ES-I3 (cell line): ENCODE results near the gene RRBP1.

ENCODE experiments used
- H3K36me3 ChIP-seq: 2 replicates; pipeline ENCODE4 v1.6.1; 2013; ENCODE audit warnings: mild to moderate bottlenecking, low read length, control low read depth, moderate library complexity; ENCODE audit not compliant: insufficient read depth
- H3K4me1 ChIP-seq: 2 replicates; pipeline ENCODE4 v1.6.1; 2013; ENCODE audit warnings: mild to moderate bottlenecking, control low read depth, low read length; ENCODE audit not compliant: insufficient read depth
- H3K9ac ChIP-seq: 2 replicates; pipeline ENCODE4 v1.6.1; 2013; ENCODE audit warnings: low read depth, mild to moderate bottlenecking, low read length, moderate library complexity
- H3K9me3 ChIP-seq: 2 replicates; pipeline ENCODE4 v1.6.1; 2013; ENCODE audit warnings: mild to moderate bottlenecking, low read length, moderate library complexity; ENCODE audit not compliant: control insufficient read depth, insufficient read depth

RRBP1 gene

GRCh38 chr20:17647391-17648314, 34.4 kb downstream of the RRBP1 start:
- H3K4me1 ChIP-seq = no peaks in the 10 kb centered on the region; the same call in none of the 2 replicates
- no peaks in the 10 kb centered on the region for H3K9me3 ChIP-seq
- H3K36me3 ChIP-seq = no peaks in the 10 kb centered on the region
- no peak overlapping the region for H3K9ac ChIP-seq

GRCh38 chr20:17646961-17647301, 35.1 kb downstream of the RRBP1 start:
- no peaks in the 10 kb centered on the region; the same call in 1 of the 2 replicates for H3K4me1 ChIP-seq
- H3K9ac ChIP-seq = no peak overlapping the region

GRCh38 chr20:17646209-17646960, 35.7 kb downstream of the RRBP1 start:
- Histone ChIP-seq H3K36me3 (no peaks in the 10 kb centered on the region), H3K4me1 (no peaks in the 10 kb centered on the region; the same call in 1 of the 2 replicates)

More at GRCh38 chr20:17646961-17647301, 35.1 kb downstream of the RRBP1 start:
- Histone ChIP-seq H3K9me3 (no peaks in the 10 kb centered on the region), H3K36me3 (no peaks in the 10 kb centered on the region)

GRCh38 chr20:17645546-17646208, 36.4 kb downstream of the RRBP1 start:
- peaks cover 2% of the 10 kb centered on the region; the same call in 1 of the 2 replicates for H3K36me3 ChIP-seq
- no peaks in the 10 kb centered on the region for H3K9me3 ChIP-seq
- H3K4me1 ChIP-seq = no peaks in the 10 kb centered on the region; the same call in 1 of the 2 replicates
- H3K9ac ChIP-seq = no peak overlapping the region

More at GRCh38 chr20:17646209-17646960, 35.7 kb downstream of the RRBP1 start:
- Histone ChIP-seq H3K9ac (no peak overlapping the region), H3K9me3 (no peaks in the 10 kb centered on the region)

GRCh38 chr20:17645010-17645409, 37.0 kb downstream of the RRBP1 start:
- H3K9ac ChIP-seq = no peak overlapping the region
- no peaks in the 10 kb centered on the region; the same call in 1 of the 2 replicates for H3K4me1 ChIP-seq
- H3K36me3 ChIP-seq = peaks cover 2% of the 10 kb centered on the region; the same call in 1 of the 2 replicates
- H3K9me3 ChIP-seq = no peaks in the 10 kb centered on the region

- no peaks in the 10 kb centered on the region for H3K9me3 ChIP-seq
- H3K36me3 ChIP-seq = peaks cover 2% of the 10 kb centered on the region; the same call in 1 of the 2 replicates
- H3K4me1 ChIP-seq = no peaks in the 10 kb centered on the region; the same call in 1 of the 2 replicates
- H3K9ac ChIP-seq = no peak overlapping the region
These were observed 37.6 kb downstream of the RRBP1 start for GRCh38 chr20:17644451-17644850.

- Histone ChIP-seq H3K4me1 (no peaks in the 10 kb centered on the region; the same call in 1 of the 2 replicates), H3K36me3 (peaks cover 2% of the 10 kb centered on the region; the same call in 1 of the 2 replicates), H3K9me3 (no peaks in the 10 kb centered on the region), H3K9ac (no peak overlapping the region)
These were observed 38.4 kb downstream of the RRBP1 start for GRCh38 chr20:17643531-17644188.

- H3K9me3 ChIP-seq = no peaks in the 10 kb centered on the region
- H3K4me1 ChIP-seq = no peaks in the 10 kb centered on the region; the same call in 1 of the 2 replicates
- H3K36me3 ChIP-seq = peaks cover 2% of the 10 kb centered on the region; the same call in 1 of the 2 replicates
- H3K9ac ChIP-seq = no peak overlapping the region
These were observed 39.4 kb downstream of the RRBP1 start for GRCh38 chr20:17642404-17643269.

GRCh38 chr20:17641993-17642392, 40.0 kb downstream of the RRBP1 start:
- H3K4me1 ChIP-seq = no peaks in the 10 kb centered on the region; the same call in 1 of the 2 replicates
- no peak overlapping the region for H3K9ac ChIP-seq
- peaks cover 2% of the 10 kb centered on the region; the same call in 1 of the 2 replicates for H3K36me3 ChIP-seq
- H3K9me3 ChIP-seq = no peaks in the 10 kb centered on the region

GRCh38 chr20:17641520-17641964, 40.5 kb downstream of the RRBP1 start:
- no peaks in the 10 kb centered on the region for H3K9me3 ChIP-seq
- H3K4me1 ChIP-seq = no peaks in the 10 kb centered on the region; the same call in 1 of the 2 replicates
- H3K36me3 ChIP-seq = peaks cover 2% of the 10 kb centered on the region; the same call in 1 of the 2 replicates
- no peak overlapping the region for H3K9ac ChIP-seq

GRCh38 chr20:17640875-17641378, 41.1 kb downstream of the RRBP1 start:
- H3K36me3 ChIP-seq = peaks cover 4% of the 10 kb centered on the region; the same call in 1 of the 2 replicates
- H3K9ac ChIP-seq = no peak overlapping the region
- H3K4me1 ChIP-seq = no peaks in the 10 kb centered on the region; the same call in 1 of the 2 replicates
- no peaks in the 10 kb centered on the region for H3K9me3 ChIP-seq

GRCh38 chr20:17640146-17640874, 41.7 kb downstream of the RRBP1 start:
- Histone ChIP-seq H3K9ac (no peak overlapping the region), H3K9me3 (no peaks in the 10 kb centered on the region), H3K4me1 (no peaks in the 10 kb centered on the region), H3K36me3 (peaks cover 7% of the 10 kb centered on the region)
